ENCODE results near the gene ROBO2. TPM values are rescaled to one million over a fixed set of nuclear protein-coding genes. Genes with fewer than 3 reads are reported as not detected.
A peak's percentile ranks its signal among the peaks of the same experiment; 100 is the strongest.

The ROBO2 gene
- polyA plus RNA-seq, 1 donor from 2014 or later = 55.5 TPM

DNA sequence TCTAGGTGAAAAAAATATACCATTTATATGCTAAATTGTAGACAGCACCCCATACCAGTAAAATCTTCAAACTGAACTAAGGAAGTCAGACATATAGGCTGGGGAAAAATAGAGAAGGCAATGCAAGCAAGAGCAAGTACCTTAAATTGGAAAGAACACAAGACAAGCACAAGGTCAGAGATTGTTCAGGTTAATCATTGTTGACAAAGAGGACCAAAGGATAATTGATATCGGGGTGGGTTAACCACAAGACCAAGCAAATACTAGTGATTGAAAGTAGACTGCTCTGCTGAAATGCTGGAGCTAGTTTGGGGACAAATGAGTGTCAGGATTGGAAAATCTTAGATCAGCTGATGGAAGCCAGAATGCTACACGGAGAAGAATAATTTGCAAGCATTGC is 499.8 kb downstream of the ROBO2 start:
- H3K79me2 ChIP-seq (replicated peaks; ENCODE audit: insufficient read depth, low read length) = no peaks in the 10 kb centered on the region
- H3K4me2 ChIP-seq (ENCODE audit: low read length) = no peak overlapping the region
- no peaks in the 10 kb centered on the region for H4K20me1 ChIP-seq (ENCODE audit: insufficient read depth)
- H3K27me3 ChIP-seq (ENCODE audit: insufficient read depth, low read depth, low read length) = no peaks in the 10 kb centered on the region
- peaks cover 6% of the 10 kb centered on the region for H3F3A ChIP-seq (ENCODE audit: insufficient read depth, low read length, poor library complexity, severe bottlenecking)
- no peak overlapping the region for H3K27ac ChIP-seq (ENCODE audit: low read length)
- TF ChIP-seq MXI1 (conservative IDR thresholded peaks at IDR 0.05; ENCODE audit: poor library complexity, severe bottlenecking) (no peak), POLR2AphosphoS5 (IDR thresholded peaks at IDR 0.05) (no peak), RAD21 (conservative IDR thresholded peaks at IDR 0.05) (no peak), SMC3 (conservative IDR thresholded peaks at IDR 0.05; ENCODE audit: poor library complexity) (no peak), EP300 (conservative IDR thresholded peaks at IDR 0.05; ENCODE audit: poor library complexity, severe bottlenecking) (no peak), EZH2 (IDR thresholded peaks at IDR 0.05; ENCODE audit: borderline replicate concordance, insufficient read depth, low read length, poor library complexity, severe bottlenecking) (no peak), TAF1 (IDR thresholded peaks at IDR 0.05; ENCODE audit: low read depth) (no peak)
- TF ChIP-seq, protein P1, sequence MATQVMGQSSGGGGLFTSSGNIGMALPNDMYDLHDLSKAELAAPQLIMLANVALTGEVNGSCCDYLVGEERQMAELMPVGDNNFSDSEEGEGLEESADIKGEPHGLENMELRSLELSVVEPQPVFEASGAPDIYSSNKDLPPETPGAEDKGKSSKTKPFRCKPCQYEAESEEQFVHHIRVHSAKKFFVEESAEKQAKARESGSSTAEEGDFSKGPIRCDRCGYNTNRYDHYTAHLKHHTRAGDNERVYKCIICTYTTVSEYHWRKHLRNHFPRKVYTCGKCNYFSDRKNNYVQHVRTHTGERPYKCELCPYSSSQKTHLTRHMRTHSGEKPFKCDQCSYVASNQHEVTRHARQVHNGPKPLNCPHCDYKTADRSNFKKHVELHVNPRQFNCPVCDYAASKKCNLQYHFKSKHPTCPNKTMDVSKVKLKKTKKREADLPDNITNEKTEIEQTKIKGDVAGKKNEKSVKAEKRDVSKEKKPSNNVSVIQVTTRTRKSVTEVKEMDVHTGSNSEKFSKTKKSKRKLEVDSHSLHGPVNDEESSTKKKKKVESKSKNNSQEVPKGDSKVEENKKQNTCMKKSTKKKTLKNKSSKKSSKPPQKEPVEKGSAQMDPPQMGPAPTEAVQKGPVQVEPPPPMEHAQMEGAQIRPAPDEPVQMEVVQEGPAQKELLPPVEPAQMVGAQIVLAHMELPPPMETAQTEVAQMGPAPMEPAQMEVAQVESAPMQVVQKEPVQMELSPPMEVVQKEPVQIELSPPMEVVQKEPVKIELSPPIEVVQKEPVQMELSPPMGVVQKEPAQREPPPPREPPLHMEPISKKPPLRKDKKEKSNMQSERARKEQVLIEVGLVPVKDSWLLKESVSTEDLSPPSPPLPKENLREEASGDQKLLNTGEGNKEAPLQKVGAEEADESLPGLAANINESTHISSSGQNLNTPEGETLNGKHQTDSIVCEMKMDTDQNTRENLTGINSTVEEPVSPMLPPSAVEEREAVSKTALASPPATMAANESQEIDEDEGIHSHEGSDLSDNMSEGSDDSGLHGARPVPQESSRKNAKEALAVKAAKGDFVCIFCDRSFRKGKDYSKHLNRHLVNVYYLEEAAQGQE (IDR thresholded peaks at IDR 0.05; ENCODE audit: borderline replicate concordance) = no peak
- TF ChIP-seq, protein P2, sequence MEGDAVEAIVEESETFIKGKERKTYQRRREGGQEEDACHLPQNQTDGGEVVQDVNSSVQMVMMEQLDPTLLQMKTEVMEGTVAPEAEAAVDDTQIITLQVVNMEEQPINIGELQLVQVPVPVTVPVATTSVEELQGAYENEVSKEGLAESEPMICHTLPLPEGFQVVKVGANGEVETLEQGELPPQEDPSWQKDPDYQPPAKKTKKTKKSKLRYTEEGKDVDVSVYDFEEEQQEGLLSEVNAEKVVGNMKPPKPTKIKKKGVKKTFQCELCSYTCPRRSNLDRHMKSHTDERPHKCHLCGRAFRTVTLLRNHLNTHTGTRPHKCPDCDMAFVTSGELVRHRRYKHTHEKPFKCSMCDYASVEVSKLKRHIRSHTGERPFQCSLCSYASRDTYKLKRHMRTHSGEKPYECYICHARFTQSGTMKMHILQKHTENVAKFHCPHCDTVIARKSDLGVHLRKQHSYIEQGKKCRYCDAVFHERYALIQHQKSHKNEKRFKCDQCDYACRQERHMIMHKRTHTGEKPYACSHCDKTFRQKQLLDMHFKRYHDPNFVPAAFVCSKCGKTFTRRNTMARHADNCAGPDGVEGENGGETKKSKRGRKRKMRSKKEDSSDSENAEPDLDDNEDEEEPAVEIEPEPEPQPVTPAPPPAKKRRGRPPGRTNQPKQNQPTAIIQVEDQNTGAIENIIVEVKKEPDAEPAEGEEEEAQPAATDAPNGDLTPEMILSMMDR (IDR thresholded peaks at IDR 0.05; ENCODE audit: poor library complexity, severe bottlenecking) = no peak
- H3K36me3 ChIP-seq (ENCODE audit: insufficient read depth, low read length) = no peaks in the 10 kb centered on the region
- no peaks in the 10 kb centered on the region for H3K9me3 ChIP-seq (ENCODE audit: low read length)
- H3K9me2 ChIP-seq (ENCODE audit: insufficient read depth, low read length) = no peaks in the 10 kb centered on the region
- no peak overlapping the region for H3K9ac ChIP-seq (ENCODE audit: low read length)
- H2AFZ ChIP-seq (ENCODE audit: low read depth, low read length) = no peak overlapping the region
- no peak overlapping the region for H3K4me3 ChIP-seq (ENCODE audit: low read length)

DNA sequence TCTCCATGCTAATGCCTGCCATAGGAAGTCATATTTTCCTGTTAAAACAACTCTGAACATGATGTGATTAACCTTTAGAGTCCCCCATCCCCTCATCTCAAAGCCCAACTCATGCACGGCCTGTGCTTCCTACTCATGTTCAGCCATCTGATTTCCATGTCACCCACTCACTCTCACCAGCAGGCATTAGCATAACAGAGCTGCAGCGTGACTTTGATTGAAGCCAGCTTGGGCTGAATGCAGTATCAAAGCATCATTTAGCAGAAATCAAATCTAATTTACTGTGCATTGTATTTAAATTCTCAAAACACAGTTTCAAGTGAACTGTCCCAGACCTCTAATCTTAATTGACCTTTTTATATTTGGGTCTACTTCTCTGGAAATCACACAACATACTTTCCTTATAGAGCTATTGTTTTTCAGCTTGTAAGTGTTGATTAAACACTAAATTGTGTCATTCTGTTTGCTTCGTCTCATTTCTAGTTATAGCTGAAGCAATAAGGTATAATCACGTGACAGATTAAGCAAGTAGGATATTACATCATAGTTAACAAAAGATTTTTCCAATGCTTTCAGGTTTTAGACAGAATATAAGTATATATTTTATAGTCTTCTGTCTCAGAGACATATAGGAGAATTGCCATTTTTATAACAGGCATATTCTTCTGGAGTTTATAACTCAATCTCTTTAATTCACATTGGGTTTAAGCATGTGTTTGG is 501.5 kb downstream of the ROBO2 start:
- Histone ChIP-seq H3K36me3 (ENCODE audit: insufficient read depth, low read length) (no peaks in the 10 kb centered on the region), H4K20me1 (ENCODE audit: insufficient read depth) (no peaks in the 10 kb centered on the region), H3F3A (ENCODE audit: insufficient read depth, low read length, poor library complexity, severe bottlenecking) (peaks cover 6% of the 10 kb centered on the region), H3K9me3 (ENCODE audit: low read length) (no peaks in the 10 kb centered on the region), H3K9ac (ENCODE audit: low read length) (peak overlapping the region; percentile 7), H3K9me2 (ENCODE audit: insufficient read depth, low read length) (no peaks in the 10 kb centered on the region), H3K27ac (ENCODE audit: low read length) (peak overlapping the region; percentile 57), H3K27me3 (ENCODE audit: insufficient read depth, low read depth, low read length) (no peaks in the 10 kb centered on the region), H3K4me2 (ENCODE audit: low read length) (peak overlapping the region; percentile 21), H3K79me2 (replicated peaks; ENCODE audit: insufficient read depth, low read length) (no peaks in the 10 kb centered on the region), H2AFZ (ENCODE audit: low read depth, low read length) (no peak overlapping the region), H3K4me3 (ENCODE audit: low read length) (peak overlapping the region; percentile 7)
- peak; percentile 65 for TF ChIP-seq POLR2AphosphoS5 (IDR thresholded peaks at IDR 0.05)
- peak; percentile 88 for TF ChIP-seq EP300 (conservative IDR thresholded peaks at IDR 0.05; ENCODE audit: poor library complexity, severe bottlenecking)
- no peak for TF ChIP-seq EZH2 (IDR thresholded peaks at IDR 0.05; ENCODE audit: borderline replicate concordance, insufficient read depth, low read length, poor library complexity, severe bottlenecking)
- TF ChIP-seq TAF1 (IDR thresholded peaks at IDR 0.05; ENCODE audit: low read depth) = no peak
- TF ChIP-seq MXI1 (conservative IDR thresholded peaks at IDR 0.05; ENCODE audit: poor library complexity, severe bottlenecking) = peak; percentile 17
- TF ChIP-seq RAD21 (conservative IDR thresholded peaks at IDR 0.05) = peak; percentile 51
- TF ChIP-seq, protein P1 (IDR thresholded peaks at IDR 0.05; ENCODE audit: borderline replicate concordance) = no peak
- TF ChIP-seq, protein P2 (IDR thresholded peaks at IDR 0.05; ENCODE audit: poor library complexity, severe bottlenecking) = no peak
- TF ChIP-seq SMC3 (conservative IDR thresholded peaks at IDR 0.05; ENCODE audit: poor library complexity) = peak; percentile 52
